AG09309 (cell line): ENCODE measurements around the gene FADD.

Source experiments
- DNase-seq: peaks from one replicate; pipeline ENCODE4 v3.0.0-alpha.2; 2010; ENCODE audit warnings: low read depth
- H3K4me3 ChIP-seq: 2 replicates; pipeline ENCODE4 v1.5.1; 2011; ENCODE audit warnings: mild to moderate bottlenecking, low read depth, low read length, moderate library complexity; ENCODE audit not compliant: control insufficient read depth
- CTCF ChIP-seq: IDR thresholded peaks from 2 replicates; pipeline ENCODE4 v1.5.1; 2011; ENCODE audit warnings: mild to moderate bottlenecking, low read depth, low read length, inconsistent platforms; ENCODE audit not compliant: insufficient read depth, control insufficient read depth; ENCODE audit errors: missing control alignments

Gene FADD

GRCh38 chr11:70176940-70177689, 26.0 kb upstream of the FADD start:
- no peak for DNase-seq
- peak; percentile 58 for TF ChIP-seq CTCF
- no peak overlapping the region for H3K4me3 ChIP-seq

GRCh38 chr11:70180906-70181305, 22.2 kb upstream of the FADD start:
- TF ChIP-seq CTCF = no peak
- no peak overlapping the region for H3K4me3 ChIP-seq

GRCh38 chr11:70182266-70182665, 20.8 kb upstream of the FADD start:
- H3K4me3 ChIP-seq = no peak overlapping the region
- TF ChIP-seq CTCF = no peak
- DNase-seq = no peak

More at GRCh38 chr11:70180906-70181305, 22.2 kb upstream of the FADD start:
- no peak for DNase-seq

- no peak for DNase-seq
- H3K4me3 ChIP-seq = no peak overlapping the region
- no peak for TF ChIP-seq CTCF
These were observed 20.1 kb upstream of the FADD start for GRCh38 chr11:70183032-70183431.

GRCh38 chr11:70183483-70184176, 19.5 kb upstream of the FADD start:
- H3K4me3 ChIP-seq = no peak overlapping the region
- no peak for TF ChIP-seq CTCF
- DNase-seq = no peak

GRCh38 chr11:70184396-70184795, 18.7 kb upstream of the FADD start:
- no peak overlapping the region for H3K4me3 ChIP-seq
- TF ChIP-seq CTCF = no peak
- DNase-seq = no peak
